Myocyte (in vitro differentiated cells): ENCODE results near the gene RIMS1. TPM values are rescaled to one million over a fixed set of nuclear protein-coding genes. Genes with fewer than 3 reads are reported as not detected.
"Not testable (repeated sequence)": the region's sequence is repeated elsewhere in the genome, so short reads cannot be mapped to it uniquely, and the experiment has no call there.

Experiments
- DNase-seq: peaks from one replicate; pipeline ENCODE4 v3.0.0-alpha.2; 2012; ENCODE audit warnings: low read depth
- total RNA-seq: library from RNA; depleted of rRNA; stranded (reverse); fragments of >200 nt; gene quantifications from 2 replicates; pipeline ENCODE4 v1.2.3, GENCODE V29; 2014

The RIMS1 gene
- total RNA-seq, 1 donor from 2014 or later: 1.8 TPM

DNA sequence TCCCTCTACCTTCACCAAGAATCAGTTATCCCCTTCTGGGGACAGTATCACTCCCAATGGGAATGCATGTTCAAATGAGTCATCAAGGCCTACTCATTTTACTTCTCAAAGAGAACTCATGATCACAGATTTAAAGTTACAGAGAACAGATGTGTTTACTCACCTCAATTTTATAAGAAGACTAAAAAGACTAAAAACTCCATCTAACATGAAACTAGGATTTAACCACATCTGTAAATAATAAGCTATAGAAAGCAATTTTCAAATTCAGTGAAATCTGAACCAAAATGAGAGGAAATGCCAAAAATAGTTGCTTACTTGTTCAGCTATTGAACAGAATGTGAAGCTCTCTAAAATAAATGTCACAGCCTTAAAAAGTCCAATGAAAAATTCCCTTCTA is 435.4 kb downstream of the RIMS1 start:
- DNase-seq: peak; percentile 39

DNA sequence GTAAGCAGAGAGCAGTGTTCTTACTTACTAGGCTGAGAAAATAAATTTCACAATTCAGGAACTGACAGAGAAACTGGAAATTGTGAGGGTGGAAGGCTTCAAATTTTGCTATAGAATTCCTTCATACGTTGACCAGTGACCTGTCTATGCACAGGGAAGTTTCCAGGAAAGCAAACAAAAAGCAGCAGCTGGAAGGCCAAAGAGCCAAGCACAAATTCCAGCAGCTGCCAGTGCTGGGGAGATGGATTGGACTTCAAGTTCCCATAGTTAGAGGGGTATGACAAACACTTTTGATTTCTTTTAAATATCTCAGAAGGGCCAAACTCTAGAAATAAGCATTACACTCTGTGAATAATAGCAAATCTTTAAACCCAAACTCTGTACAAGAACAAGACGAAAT is 436.4 kb downstream of the RIMS1 start:
- DNase-seq: peak; percentile 80

DNA sequence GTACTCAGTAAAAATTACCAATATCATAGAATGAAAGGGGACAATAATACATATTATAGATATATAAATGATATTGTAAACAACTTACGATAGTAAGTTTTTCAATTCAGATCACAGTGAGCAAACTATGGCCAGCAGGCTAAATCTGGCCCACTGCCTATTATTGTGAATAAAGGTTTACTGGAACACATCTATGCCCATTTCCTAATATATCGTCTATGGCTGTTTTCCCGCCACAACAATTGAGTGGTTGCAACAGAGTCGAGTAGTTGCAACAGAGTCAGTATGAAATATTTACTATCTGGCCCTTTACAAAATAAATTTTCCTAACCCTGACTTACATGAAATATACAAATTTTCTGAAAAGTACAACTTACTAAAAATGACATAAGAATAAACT is 438.2 kb downstream of the RIMS1 start:
- no peak for DNase-seq

DNA sequence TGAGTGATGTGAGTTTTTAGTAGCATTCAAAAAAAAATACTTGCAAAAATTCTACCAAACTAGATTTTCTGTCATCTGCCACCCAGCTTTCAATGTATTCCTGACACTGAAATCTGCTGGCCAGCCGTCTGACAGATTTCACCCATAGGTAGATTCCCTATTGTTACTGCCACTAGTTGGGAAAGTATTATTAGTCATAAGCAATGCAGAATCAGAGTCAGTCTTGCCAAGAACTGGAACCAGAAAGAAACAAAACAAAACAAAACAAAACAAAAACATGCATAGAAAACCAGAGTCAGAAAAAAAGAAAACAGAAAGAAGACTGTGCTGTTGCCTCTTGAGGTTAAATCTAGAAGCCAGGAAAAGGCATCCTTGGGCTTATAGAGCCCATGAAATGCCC is 442.4 kb downstream of the RIMS1 start:
- peak; percentile 9 for DNase-seq

DNA sequence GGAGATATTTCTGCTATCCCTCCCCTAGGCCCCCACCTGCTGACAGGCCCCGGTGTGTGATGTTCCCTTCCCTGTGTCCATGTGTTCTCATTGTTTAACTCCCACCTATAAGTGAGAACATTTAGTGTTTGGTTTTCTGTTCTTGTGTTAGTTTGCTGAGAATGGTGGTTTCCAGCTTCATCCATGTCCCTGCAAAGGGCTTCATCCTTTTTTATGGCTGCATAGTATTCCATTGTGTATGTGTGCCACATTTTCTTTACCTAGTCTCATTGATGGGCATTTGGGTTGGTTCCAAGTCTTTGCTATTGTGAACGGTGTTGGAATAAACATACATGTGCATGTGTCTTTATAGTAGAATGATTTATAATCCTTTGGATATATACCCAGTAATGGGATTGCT is 448.9 kb downstream of the RIMS1 start:
- not testable (repeated sequence) for DNase-seq

DNA sequence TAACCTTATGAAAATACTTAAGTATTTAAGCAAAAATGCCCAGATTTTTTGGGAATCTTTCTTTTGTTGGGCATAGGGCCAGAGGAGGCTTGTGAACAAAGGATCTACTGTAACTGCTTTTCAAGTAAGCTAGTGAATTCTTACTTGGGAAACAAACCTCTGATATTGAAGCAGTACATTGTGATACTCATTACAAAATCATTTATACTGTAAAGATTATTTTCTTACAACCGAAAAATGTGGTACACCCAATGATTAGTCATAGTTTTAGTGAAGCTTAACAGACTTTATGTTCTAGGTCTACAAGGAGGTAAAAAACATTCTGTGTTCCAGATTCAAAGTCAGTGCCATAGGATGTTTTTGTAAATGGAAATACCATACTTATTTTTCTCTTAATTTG is 462.6 kb downstream of the RIMS1 start:
- DNase-seq: no peak

DNA sequence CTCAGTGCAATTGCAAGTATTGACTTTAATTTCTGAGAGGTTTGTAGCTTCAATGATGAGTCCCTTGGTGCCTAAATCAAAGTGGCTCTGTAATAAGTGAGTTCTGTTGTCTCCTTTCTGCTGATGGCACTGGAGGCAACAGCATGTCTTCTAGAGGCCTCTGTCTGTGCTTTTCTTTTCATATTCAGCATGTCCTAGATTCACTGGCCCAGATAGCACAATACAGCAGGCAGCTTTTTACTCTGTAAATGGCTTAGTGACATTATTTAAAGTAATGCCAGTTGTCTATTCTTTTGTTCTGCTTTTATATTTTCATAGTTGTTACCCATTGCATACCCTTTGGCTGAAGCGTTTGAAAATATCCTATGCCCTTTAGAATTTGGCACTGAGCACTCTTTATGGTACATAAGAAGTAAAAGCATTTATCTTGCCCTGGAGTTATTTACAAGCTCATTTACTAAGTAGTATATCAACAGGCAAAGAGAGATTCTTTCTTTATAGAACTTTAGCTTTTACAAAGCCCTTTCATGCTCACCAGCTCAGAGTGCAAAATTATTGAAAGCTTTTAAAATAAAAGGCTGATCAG is 464.0 kb downstream of the RIMS1 start:
- DNase-seq: no peak

DNA sequence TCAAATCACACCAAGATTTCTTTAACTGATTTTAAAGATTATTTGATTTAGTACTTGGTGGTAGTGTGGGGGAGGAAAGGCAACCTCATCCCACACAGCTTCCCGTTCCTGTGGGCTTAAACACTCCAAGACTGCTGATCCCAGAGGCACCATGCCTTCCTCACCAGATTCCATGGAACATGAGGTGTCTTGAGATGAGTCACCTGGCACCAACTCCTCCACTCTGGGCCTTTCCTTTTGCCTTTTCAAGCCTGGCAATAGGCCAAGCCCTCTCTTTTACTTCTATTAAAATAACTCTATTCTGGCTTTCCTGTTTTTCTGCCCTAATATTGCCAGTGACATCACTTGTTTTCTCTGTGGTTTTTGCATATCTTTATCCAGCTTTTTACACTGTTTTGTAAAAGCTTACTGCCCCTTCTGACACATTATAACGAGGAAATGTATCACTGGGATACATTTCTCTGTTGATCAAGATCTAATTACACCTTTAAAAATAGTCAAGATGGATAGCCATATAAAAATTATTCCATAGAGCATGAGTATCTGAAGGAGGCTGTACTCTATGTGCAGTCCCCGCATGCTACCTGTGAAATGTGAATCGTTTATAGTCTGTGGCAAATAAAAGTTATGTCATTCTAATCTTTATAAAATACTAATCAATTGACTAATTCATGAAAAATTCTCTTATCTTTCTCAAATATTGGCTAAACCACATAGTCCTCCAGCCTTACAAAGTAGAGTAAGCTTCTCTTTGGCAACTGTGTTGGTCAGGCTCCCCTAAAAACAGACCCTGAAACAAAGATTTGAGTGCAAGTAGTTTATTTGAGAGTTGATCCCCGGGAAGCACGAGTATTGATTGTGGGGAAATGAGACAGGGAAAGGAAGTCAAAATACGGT is 477.7 kb downstream of the RIMS1 start:
- peak; percentile 92 for DNase-seq

DNA sequence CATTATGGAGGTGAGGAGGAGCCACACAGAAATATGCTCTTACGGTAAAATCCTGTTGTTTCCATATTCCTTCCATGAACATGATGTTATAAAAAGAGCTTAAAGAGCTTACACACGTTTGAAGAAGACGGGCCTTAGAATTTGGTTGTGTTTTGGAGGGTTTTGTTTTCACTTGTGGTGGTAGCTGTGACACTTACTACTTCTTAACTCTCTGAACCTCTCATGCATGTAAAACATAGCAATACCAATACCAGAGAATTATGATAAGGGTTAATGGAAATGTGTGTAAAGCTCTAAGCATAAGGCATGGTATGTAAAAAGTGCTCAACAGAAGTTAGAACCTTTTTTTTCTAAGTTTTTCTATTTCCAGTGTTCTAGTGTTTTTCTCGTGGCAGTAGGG is 479.4 kb downstream of the RIMS1 start:
- no peak for DNase-seq

DNA sequence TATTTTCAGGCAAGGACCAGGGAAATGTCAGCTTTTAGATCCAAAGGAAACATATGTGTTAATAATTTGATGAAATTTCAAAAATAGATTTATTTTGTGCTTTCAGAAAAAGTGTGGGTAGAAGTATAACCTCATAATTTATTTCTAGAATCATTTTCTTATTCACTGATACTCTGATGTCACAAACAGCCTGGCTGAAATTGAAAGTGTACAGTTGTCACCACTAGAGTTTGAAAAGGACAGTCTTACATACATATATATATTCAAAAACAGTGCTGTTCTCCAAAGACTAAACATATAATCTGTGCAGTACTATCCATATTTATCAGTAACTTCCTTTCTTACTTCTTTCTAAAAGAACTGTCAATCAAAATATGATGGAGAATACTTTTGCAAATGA is 481.1 kb downstream of the RIMS1 start:
- DNase-seq: no peak

DNA sequence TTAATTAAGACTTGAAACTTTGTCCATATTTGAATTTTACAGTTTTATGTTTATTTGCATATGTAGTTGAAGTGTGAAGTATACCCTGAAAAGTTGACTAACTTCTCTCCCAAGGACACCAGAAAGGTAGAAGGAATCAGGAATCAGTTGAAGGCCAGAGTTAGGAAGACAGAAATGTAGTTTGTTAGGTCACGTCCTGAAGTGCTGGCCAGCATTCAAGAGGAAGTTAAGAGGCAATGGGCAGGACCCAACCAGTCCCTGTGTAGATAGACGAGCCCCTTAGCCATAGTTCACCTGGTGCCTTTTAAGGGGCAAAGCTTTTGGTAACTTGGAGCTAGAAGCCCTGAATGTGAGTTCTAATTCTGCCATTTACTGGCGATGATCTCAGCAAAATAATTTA is 485.1 kb downstream of the RIMS1 start:
- no peak for DNase-seq

DNA sequence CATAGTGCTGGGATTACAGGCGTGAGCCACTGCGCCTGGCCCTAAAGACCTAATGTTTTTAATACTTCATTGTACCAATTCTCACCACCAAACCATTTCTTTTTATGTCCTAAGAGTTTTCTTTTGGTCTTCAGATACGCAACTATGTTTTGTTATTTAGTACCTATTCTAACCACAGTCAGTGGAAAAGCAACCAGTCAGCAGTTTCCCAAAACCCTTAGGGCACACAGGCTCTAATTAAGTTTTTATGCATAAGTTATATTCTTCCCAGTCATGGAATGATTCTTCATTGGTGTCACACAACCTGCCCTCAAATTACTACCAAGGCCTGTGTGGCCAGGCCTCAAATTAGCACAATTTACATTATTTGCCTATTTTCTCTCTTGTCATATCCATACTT is 487.8 kb downstream of the RIMS1 start:
- DNase-seq: no peak

DNA sequence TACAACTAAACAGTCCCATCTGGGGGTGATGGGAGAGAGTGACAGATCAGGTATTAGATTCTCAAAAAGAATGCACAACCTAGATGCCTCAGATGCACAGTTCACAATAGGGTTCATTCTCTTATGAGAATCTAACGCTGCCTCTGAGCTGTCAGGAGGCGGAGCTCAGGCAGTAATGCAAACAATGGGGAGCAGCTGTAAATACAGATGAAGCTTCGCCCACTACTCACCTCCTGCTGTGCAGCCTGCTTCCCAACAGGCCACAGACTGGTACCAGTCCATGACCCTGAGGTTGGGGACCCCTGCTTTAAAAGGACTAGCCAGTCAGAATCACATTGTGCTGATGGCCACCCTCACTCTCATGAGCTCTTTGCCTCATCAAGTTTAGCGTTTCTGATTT is 488.5 kb downstream of the RIMS1 start:
- DNase-seq: no peak

DNA sequence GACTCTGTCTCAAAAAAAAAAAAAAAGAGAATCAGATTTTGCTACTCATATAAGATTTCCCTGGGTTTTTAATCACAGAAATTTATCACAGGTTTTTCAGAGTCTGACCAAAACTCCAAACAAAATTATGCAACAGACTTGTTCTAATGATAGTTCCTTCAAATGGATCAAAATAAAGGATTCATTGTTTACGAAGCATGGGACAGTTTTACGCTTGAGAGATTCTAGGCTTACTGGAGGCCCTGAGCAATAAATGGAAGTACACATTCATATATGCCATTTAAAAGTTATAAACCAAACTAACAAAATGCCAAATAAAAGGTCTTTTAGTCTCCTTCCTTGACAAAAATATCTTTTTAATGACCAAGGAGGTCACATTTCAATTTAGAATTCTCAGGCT is 490.4 kb downstream of the RIMS1 start:
- DNase-seq: no peak

DNA sequence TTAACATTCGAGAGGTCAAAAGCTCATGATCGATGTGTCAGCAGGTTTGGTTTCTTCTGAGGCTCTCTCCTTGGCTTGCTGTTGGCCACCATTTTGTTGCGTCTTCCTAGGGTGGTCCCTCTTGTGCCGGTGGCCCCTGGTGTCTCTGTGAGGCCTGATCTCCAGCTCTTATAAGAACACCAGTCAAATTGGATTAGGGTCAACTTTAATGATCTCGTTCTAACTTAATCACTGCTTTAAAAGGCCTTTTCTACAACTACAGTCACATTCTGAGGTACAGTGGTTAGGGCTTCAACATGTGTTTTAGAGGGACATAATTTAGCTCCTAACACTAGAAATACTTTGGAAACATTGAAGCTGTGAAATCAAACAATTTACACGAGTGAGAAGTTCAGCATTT is 494.7 kb downstream of the RIMS1 start:
- DNase-seq: no peak

DNA sequence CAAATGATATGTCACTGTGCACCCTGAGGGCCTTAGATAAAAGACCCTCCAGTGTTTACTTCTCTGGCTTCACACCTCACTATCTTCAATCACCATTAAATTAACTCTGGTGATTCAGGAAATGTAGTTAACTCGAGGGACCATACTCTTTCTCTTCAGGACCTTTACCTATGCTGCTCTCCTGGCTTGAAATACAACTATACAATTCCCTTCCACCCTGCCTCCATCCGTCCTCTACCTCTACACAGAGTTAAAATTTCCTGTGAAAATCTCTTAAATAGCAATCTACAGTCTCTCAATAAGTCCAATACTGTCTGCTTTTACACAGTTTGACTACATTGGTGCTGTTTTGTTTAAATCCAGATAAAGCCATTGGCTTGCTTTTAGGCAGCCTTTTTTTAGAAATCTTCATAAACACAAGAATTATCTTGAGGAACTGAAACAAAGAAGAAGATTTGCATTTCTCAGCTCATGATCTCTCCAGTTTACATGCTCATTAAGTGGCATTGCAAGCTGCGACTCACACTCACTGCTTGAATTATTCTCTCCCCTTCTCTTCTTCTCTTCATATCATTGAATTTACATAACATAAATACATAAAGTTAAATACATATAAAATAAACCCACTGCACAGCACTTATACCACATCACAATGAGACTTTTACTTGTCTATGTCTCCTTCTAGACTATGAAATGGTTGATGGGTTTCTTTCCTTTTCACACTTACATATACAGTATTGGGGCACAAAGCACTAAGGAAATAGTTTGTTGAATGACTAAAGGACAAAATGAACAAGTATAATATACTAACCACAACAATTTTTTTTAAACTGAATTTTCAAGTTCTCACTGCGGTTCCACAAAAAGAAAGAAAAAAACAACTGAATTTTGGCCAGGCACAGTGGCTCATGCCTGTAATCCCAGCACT is 496.5 kb downstream of the RIMS1 start:
- DNase-seq: no peak

DNA sequence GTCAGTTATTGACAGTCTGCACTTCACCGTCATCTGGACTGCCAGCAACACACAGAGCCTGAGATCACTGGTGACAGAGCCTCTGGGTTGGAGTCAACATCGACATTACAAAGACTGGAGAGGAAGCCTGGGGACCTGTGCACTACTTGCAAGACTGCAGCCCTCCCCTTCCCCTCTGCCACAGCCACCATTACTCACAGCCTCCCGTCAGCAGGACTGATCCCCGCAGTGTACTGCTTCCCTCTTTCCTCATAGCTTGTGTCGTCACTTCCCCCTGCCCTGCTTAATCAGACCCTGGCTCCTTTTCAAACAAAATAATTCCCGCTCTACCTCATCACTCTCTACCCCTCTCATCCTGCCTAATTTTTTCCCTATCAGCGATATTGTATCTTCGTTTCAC is 500.0 kb downstream of the RIMS1 start:
- no peak for DNase-seq

DNA sequence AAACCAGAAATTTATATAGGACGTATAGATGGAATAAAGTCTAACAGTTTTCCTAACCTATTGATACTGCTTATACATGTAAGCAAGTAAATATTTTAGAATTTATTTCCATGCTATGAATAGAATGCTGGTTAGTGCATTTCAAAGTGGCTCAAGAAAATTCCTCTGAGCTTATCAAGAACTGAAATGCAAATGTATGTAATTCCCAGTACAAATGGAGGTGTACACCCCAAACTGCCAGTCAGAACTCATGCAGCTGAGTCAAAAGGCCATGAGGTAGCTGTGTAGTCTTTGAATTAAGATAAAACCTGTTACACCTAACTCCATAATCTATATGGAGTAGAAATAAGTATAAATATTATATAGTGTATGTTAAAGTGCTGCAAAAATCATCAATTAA is 503.3 kb downstream of the RIMS1 start:
- DNase-seq: no peak

DNA sequence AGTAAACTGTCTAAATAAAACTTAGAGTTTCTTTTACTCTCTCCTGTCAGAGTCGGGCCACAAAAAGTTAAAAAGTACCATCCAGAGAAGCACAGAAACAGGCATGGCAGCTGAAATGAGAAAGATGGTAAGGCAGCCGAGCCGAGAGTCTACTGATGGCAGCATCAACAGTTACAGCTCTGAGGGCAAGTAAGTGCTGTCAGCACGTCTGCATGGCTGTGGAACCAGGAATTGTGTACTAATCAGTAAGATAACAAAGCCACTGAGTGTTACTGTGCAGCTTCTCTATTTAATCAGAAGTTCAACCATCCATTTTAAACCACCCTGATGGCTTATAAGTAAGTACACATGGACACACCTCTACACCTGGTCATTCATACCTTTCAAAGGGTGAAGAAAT is 504.2 kb downstream of the RIMS1 start:
- DNase-seq: no peak

DNA sequence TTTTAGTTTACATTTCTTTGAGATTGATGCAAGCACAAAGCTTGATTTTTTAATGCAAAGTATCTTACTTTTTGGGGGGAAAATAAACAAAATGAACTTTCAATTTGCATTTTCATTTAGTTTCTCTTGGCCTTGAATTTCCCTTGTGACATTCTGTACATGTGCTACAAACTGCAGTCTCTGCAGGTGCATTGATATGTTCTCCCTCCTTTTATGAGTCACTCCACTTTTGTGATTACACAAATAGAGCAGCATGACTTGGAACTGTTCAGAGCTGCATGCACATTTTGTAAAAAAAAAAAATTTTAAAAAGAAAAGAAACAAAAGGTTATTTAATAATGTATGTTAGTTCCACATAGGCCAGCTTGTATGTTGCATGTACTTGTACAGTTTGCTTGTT is 515.5 kb downstream of the RIMS1 start:
- DNase-seq: no peak

DNA sequence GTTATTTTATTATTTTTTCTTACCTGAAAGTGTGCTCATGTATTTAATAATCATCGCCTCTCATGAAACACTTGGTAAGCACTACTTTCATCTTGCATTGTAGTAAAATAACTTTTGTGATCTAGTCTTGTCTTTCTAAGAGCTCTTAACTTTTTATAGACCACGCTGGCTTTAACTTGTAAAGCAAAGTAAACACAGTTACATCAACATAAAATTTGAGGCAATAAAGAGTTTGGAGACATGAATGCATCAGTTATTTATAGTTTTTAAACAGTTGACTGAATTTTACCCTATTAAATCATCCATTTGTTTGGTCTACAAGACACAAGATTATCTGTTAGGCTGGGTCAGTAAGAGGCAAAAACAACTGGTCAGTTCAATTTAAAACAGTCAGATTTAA is 517.1 kb downstream of the RIMS1 start:
- DNase-seq: no peak

DNA sequence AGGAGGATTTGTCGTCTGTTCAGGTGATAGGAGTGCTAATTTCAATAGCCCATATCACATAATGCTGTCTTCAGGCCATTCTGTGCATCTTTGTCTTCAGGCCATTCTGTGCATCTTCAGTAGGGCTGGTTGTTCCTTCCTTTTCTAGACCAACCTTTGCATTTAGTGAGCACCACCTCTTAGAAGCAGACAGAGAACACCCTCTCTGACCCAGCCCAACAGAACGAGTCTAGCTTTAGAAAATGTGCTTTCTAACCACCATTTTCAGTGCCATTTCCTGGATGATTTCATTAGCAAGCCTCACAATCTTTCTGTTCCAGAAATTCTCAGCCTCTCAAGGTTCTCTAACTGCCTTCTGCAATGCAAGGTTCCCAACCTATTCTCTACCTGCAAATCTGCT is 520.2 kb downstream of the RIMS1 start:
- DNase-seq: no peak
